Right kidney (tissue), 1 donor: Measurements from ENCODE around the gene SAP30BP.

ENCODE experiments used
- DNase-seq: peaks from one replicate; pipeline ENCODE4 v3.0.0-alpha.2; 2016

Gene SAP30BP

DNA sequence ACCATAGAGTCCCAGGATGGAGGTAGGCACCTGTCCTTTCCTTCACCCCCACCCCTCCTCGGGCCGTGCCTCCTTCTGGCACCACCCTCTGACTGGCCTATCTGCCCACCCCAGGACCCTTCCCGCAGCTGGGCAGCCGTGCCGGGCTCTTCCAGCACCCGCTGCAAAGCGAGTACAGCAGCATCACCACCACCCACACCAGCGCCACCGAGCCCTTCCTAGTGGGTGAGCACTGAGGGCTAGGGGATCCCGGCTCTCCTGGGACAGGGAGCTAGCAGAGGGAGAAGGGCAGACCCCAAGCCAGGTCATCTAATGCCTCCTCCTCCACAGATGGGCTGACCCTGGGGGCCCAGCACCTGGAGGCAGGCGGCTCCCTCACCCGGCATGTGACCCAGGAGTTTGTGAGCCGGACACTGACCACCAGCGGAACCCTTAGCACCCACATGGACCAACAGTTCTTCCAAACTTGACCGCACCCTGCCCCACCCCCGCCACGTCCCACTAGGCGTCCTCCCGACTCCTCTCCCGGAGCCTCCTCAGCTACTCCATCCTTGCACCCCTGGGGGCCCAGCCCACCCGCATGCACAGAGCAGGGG, 90.0 kb downstream of the SAP30BP start:
- DNase-seq = no peak
